Measurements from ENCODE around the gene USP3. TPM values are rescaled to one million over a fixed set of nuclear protein-coding genes. Genes with fewer than 3 reads are reported as not detected.

Gene USP3
- total RNA-seq, 3 donors from 2014 or later, result 65.6 to 101 (median 67.3) TPM

- TF ChIP-seq CTCF (IDR thresholded peaks at IDR 0.05), result no peak
- Histone ChIP-seq H3K4me3 (peak overlapping the region; percentile 39), H3K4me1 (ENCODE audit: low read depth) (peaks cover 32% of the 10 kb centered on the region), H3K36me3 (ENCODE audit: low read depth) (no peaks in the 10 kb centered on the region), H3K9me3 (no peaks in the 10 kb centered on the region)
- ATAC-seq, result peak; percentile 2
- peak; percentile 52 to 80 (median 72) for DNase-seq
- intact Hi-C loops (cut with DNase I, micrococcal nuclease), result no loop called here
These were observed 96.8 kb downstream of the USP3 start for GRCh38 chr15:63601026-63601703.

- peak overlapping the region; percentile 39 for H3K4me3 ChIP-seq
- DNase-seq (peak; percentile 78 to 80 (median 80)), ATAC-seq (peak; percentile 36)
- TF ChIP-seq CTCF (IDR thresholded peaks at IDR 0.05), result no peak
- H3K4me1 ChIP-seq (ENCODE audit: low read depth), result peaks cover 28% of the 10 kb centered on the region
- no peaks in the 10 kb centered on the region for H3K36me3 ChIP-seq (ENCODE audit: low read depth)
- intact Hi-C loops (cut with DNase I, micrococcal nuclease), result no loop called here
- H3K9me3 ChIP-seq, result no peaks in the 10 kb centered on the region
These were observed 97.4 kb downstream of the USP3 start for GRCh38 chr15:63601704-63602185.

- intact Hi-C loops (cut with DNase I, micrococcal nuclease), result no loop called here
- DNase-seq, result no peak
- no peak overlapping the region for H3K4me3 ChIP-seq
- no peaks in the 10 kb centered on the region for H3K36me3 ChIP-seq (ENCODE audit: low read depth)
- no peak for ATAC-seq
- H3K9me3 ChIP-seq, result no peaks in the 10 kb centered on the region
- no peak for TF ChIP-seq CTCF (IDR thresholded peaks at IDR 0.05)
- peaks cover 20% of the 10 kb centered on the region for H3K4me1 ChIP-seq (ENCODE audit: low read depth)
These were observed 98.2 kb downstream of the USP3 start for GRCh38 chr15:63602595-63602994.

GRCh38 chr15:63603516-63603915, 99.1 kb downstream of the USP3 start:
- Histone ChIP-seq H3K36me3 (ENCODE audit: low read depth) (no peaks in the 10 kb centered on the region), H3K4me1 (ENCODE audit: low read depth) (peaks cover 10% of the 10 kb centered on the region), H3K9me3 (no peaks in the 10 kb centered on the region), H3K4me3 (no peak overlapping the region)
- DNase-seq (no peak), ATAC-seq (no peak)
- intact Hi-C loops (cut with DNase I, micrococcal nuclease), result no loop called here
- TF ChIP-seq CTCF (IDR thresholded peaks at IDR 0.05), result no peak

- H3K4me3 ChIP-seq, result no peak overlapping the region
- no peaks in the 10 kb centered on the region for H3K9me3 ChIP-seq
- intact Hi-C loops (cut with DNase I, micrococcal nuclease), result no loop called here
- no peaks in the 10 kb centered on the region for H3K36me3 ChIP-seq (ENCODE audit: low read depth)
- ATAC-seq (no peak), DNase-seq (no peak)
- peaks cover 3% of the 10 kb centered on the region for H3K4me1 ChIP-seq (ENCODE audit: low read depth)
- TF ChIP-seq CTCF (IDR thresholded peaks at IDR 0.05), result no peak
These were observed 99.9 kb downstream of the USP3 start for GRCh38 chr15:63604281-63604680.

Data from mucosa of descending colon (tissue), 3 donors.